HepG2 (cell line): Measurements from ENCODE around the gene SDK1.

Experiments
- EP300 ChIP-seq, 3 experiments: sonication (generic) in 1 of 3; formaldehyde crosslinking in 1 of 3; IDR thresholded peaks; 2 replicates each; pipeline versions ENCODE4 v1.5.1 to v1.6.1; 2011 to 2020; ENCODE audit warnings: low read depth in 2 of 3, low read length in 2 of 3, borderline replicate concordance in 1 of 3, improper control_type of control experiment in 1 of 3, mild to moderate bottlenecking in 1 of 3, missing genetic modification reagents in 1 of 3, moderate library complexity in 1 of 3
- IRF2 ChIP-seq: IDR thresholded peaks from 2 replicates; pipeline ENCODE4 v1.6.1; 2018; ENCODE audit warnings: missing genetic modification reagents, missing compliant biosample characterization
- MBD4 ChIP-seq: IDR thresholded peaks from 2 replicates; pipeline ENCODE4 v1.6.1; 2012; ENCODE audit warnings: low read length, inconsistent platforms, borderline replicate concordance
- MEF2D ChIP-seq: sonication (generic); formaldehyde crosslinking; IDR thresholded peaks from 2 replicates; pipeline ENCODE4 v1.5.1; 2020; ENCODE audit warnings: mild to moderate bottlenecking, missing genetic modification reagents
- POLR2A ChIP-seq, 2 experiments: IDR thresholded peaks; 2 replicates each; pipeline ENCODE4 v1.6.1; 2011; ENCODE audit warnings: low read depth in 2 of 2, low read length in 2 of 2, mild to moderate bottlenecking in 1 of 2, moderate library complexity in 1 of 2; ENCODE audit not compliant: insufficient read depth in 1 of 2
- SIN3A ChIP-seq: IDR thresholded peaks from 2 replicates; pipeline ENCODE4 v1.6.1; 2011; ENCODE audit warnings: low read depth, mild to moderate bottlenecking, control low read depth, low read length, borderline replicate concordance
- STAT5B ChIP-seq: sonication (generic); formaldehyde crosslinking; IDR thresholded peaks from 2 replicates; pipeline ENCODE4 v1.4.0; 2020; ENCODE audit warnings: missing genetic modification reagents
- ZNF747 ChIP-seq: sonication (generic); formaldehyde crosslinking; IDR thresholded peaks from 2 replicates; pipeline ENCODE4 v1.8.1; 2023; ENCODE audit warnings: missing genetic modification reagents, mild to moderate bottlenecking, borderline replicate concordance
- ZNF75D ChIP-seq: sonication (generic); formaldehyde crosslinking; IDR thresholded peaks from 2 replicates; pipeline ENCODE4 v1.8.1; 2023; ENCODE audit warnings: missing genetic modification reagents, mild to moderate bottlenecking, borderline replicate concordance
- ZNF790 ChIP-seq: sonication (generic); formaldehyde crosslinking; IDR thresholded peaks from 2 replicates; pipeline ENCODE4 v1.8.0; 2022; ENCODE audit warnings: missing genetic modification reagents, mild to moderate bottlenecking, borderline replicate concordance
- TF ChIP-seq, protein P1 (sequence below): sonication (generic); formaldehyde crosslinking; IDR thresholded peaks from 2 replicates; pipeline ENCODE4 v1.5.0; 2020; ENCODE audit warnings: mild to moderate bottlenecking, missing genetic modification reagents, moderate library complexity
- TF ChIP-seq, protein P2 (sequence below): sonication (generic); formaldehyde crosslinking; IDR thresholded peaks from 2 replicates; pipeline ENCODE4 v1.5.1; 2020; ENCODE audit warnings: mild to moderate bottlenecking, missing genetic modification reagents, borderline replicate concordance
- TF ChIP-seq, protein P3 (sequence below): sonication (generic); formaldehyde crosslinking; conservative IDR thresholded peaks from 2 replicates; pipeline ENCODE4 v1.5.0; 2020; ENCODE audit warnings: missing genetic modification reagents
- TF ChIP-seq, protein P4 (sequence below): sonication (generic); formaldehyde crosslinking; IDR thresholded peaks from 2 replicates; pipeline ENCODE4 v1.8.0; 2022; ENCODE audit warnings: mild to moderate bottlenecking, missing genetic modification reagents, borderline replicate concordance

DNA sequence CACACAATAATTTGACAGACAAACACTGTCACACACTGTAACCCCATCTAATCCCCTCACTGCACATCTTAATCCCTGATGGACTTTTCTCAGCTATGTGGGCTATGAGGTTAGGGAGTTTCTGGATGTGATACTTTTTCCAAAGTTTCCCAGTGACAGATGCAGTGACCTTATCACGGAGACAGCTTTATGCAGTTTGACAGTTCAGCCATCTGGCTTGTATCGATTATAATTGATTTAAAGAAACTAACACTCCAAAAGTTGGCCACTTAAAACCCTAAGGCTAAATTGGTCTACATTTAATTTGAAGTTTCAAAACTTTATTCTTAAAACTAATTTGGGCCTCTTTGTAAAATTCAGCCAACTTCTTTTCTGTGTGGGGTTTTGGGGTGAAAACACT lies 196.7 kb downstream of the SDK1 start:
- TF ChIP-seq, protein P1, sequence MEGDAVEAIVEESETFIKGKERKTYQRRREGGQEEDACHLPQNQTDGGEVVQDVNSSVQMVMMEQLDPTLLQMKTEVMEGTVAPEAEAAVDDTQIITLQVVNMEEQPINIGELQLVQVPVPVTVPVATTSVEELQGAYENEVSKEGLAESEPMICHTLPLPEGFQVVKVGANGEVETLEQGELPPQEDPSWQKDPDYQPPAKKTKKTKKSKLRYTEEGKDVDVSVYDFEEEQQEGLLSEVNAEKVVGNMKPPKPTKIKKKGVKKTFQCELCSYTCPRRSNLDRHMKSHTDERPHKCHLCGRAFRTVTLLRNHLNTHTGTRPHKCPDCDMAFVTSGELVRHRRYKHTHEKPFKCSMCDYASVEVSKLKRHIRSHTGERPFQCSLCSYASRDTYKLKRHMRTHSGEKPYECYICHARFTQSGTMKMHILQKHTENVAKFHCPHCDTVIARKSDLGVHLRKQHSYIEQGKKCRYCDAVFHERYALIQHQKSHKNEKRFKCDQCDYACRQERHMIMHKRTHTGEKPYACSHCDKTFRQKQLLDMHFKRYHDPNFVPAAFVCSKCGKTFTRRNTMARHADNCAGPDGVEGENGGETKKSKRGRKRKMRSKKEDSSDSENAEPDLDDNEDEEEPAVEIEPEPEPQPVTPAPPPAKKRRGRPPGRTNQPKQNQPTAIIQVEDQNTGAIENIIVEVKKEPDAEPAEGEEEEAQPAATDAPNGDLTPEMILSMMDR (CRISPR knock-in tag): no peak
- TF ChIP-seq MBD4 (no peak), SIN3A (no peak), IRF2 (CRISPR knock-in tag) (no peak), ZNF75D (CRISPR knock-in tag) (no peak), POLR2A (IDR thresholded peaks at IDR 0.05; ENCODE audit: insufficient read depth in 1 of 2, low read depth in 2 of 2, low read length in 2 of 2) (no peak), ZNF790 (no peak), MEF2D (no peak), ZNF747 (CRISPR knock-in tag) (no peak), EP300 (IDR thresholded peaks at IDR 0.05; ENCODE audit: low read depth in 2 of 2, low read length in 2 of 2) (no peak), EP300 (CRISPR knock-in tag; IDR thresholded peaks at IDR 0.05; ENCODE audit: borderline replicate concordance) (no peak), STAT5B (CRISPR knock-in tag) (no peak)
- TF ChIP-seq, protein P2, sequence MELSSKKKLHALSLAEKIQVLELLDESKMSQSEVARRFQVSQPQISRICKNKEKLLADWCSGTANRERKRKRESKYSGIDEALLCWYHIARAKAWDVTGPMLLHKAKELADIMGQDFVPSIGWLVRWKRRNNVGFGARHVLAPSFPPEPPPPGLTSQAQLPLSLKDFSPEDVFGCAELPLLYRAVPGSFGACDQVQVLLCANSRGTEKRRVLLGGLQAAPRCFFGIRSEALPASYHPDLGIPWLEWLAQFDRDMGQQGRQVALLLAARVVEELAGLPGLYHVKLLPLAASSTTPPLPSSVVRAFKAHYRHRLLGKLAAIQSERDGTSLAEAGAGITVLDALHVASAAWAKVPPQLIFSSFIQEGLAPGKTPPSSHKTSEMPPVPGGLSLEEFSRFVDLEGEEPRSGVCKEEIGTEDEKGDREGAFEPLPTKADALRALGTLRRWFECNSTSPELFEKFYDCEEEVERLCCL (CRISPR knock-in tag): no peak
- TF ChIP-seq, protein P3, sequence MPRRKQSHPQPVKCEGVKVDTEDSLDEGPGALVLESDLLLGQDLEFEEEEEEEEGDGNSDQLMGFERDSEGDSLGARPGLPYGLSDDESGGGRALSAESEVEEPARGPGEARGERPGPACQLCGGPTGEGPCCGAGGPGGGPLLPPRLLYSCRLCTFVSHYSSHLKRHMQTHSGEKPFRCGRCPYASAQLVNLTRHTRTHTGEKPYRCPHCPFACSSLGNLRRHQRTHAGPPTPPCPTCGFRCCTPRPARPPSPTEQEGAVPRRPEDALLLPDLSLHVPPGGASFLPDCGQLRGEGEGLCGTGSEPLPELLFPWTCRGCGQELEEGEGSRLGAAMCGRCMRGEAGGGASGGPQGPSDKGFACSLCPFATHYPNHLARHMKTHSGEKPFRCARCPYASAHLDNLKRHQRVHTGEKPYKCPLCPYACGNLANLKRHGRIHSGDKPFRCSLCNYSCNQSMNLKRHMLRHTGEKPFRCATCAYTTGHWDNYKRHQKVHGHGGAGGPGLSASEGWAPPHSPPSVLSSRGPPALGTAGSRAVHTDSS (CRISPR knock-in tag): no peak
- TF ChIP-seq, protein P4, sequence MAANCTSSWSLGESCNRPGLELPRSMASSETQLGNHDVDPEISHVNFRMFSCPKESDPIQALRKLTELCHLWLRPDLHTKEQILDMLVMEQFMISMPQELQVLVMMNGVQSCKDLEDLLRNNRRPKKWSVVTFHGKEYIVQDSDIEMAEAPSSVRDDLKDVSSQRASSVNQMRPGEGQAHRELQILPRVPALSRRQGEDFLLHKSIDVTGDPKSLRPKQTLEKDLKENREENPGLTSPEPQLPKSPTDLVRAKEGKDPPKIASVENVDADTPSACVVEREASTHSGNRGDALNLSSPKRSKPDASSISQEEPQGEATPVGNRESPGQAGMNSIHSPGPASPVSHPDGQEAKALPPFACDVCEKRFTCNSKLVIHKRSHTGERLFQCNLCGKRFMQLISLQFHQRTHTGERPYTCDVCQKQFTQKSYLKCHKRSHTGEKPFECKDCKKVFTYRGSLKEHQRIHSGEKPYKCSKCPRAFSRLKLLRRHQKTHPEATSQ (CRISPR knock-in tag): no peak
